Endodermal cell (in vitro differentiated cells): ENCODE results near the gene CCDC144A. TPM values are rescaled to one million over a fixed set of nuclear protein-coding genes. Genes with fewer than 3 reads are reported as not detected.
"Not testable (repeated sequence)": the region's sequence is repeated elsewhere in the genome, so short reads cannot be mapped to it uniquely, and the experiment has no call there.

Experiments
- DNase-seq: peaks from one replicate; pipeline ENCODE4 v3.0.0-alpha.2; 2017
- H3K27ac ChIP-seq: 2 replicates; pipeline ENCODE4 v1.5.1; 2013; ENCODE audit warnings: mild to moderate bottlenecking, low read depth, low read length, moderate library complexity
- H3K27me3 ChIP-seq: 2 replicates; pipeline ENCODE4 v1.6.1; 2013; ENCODE audit warnings: mild to moderate bottlenecking, low read length, moderate library complexity; ENCODE audit not compliant: insufficient read depth, control insufficient read depth, poor library complexity, severe bottlenecking
- H3K36me3 ChIP-seq: 2 replicates; pipeline ENCODE4 v1.7.0; 2013; ENCODE audit warnings: mild to moderate bottlenecking, low read length, moderate library complexity; ENCODE audit not compliant: control insufficient read depth, insufficient read depth
- H3K4me1 ChIP-seq: one replicate; pipeline ENCODE4 v1.7.0; 2013; ENCODE audit warnings: low read length; ENCODE audit not compliant: control insufficient read depth, insufficient read depth
- H3K4me3 ChIP-seq: 2 replicates; pipeline ENCODE4 v1.5.1; 2013; ENCODE audit warnings: mild to moderate bottlenecking, low read length, moderate library complexity
- H3K9ac ChIP-seq: 2 replicates; pipeline ENCODE4 v1.6.1; 2013; ENCODE audit warnings: mild to moderate bottlenecking, low read length, moderate library complexity; ENCODE audit not compliant: poor library complexity, severe bottlenecking; ENCODE audit errors: extremely low read depth
- H3K9me3 ChIP-seq: 2 replicates; pipeline ENCODE4 v1.6.1; 2013; ENCODE audit warnings: mild to moderate bottlenecking, low read length, moderate library complexity; ENCODE audit not compliant: control insufficient read depth
- H3K27ac Mint-ChIP-seq: 2 replicates; pipeline ENCODE4 v1.8.0; 2020; ENCODE audit warnings: mixed read lengths
- H3K27me3 Mint-ChIP-seq: 2 replicates; pipeline ENCODE4 v1.8.0; 2021; ENCODE audit warnings: mild to moderate bottlenecking, mixed read lengths; ENCODE audit not compliant: insufficient read depth
- H3K36me3 Mint-ChIP-seq: 2 replicates; pipeline ENCODE4 v1.8.0; 2020; ENCODE audit warnings: low read depth, mixed read lengths
- H3K4me1 Mint-ChIP-seq: 2 replicates; pipeline ENCODE4 v1.8.0; 2020; ENCODE audit warnings: mixed read lengths
- H3K4me3 Mint-ChIP-seq: 2 replicates; pipeline ENCODE4 v1.8.0; 2020; ENCODE audit warnings: mild to moderate bottlenecking, moderate library complexity, mixed read lengths
- H3K9me3 Mint-ChIP-seq: 2 replicates; pipeline ENCODE4 v1.8.0; 2020; ENCODE audit warnings: mild to moderate bottlenecking, mixed read lengths
- WGBS, 2 experiments: methylation state at CpG; one replicate each; pipeline versions ENCODE4 v1.1.5 to v1.1.7; 2013; ENCODE audit warnings: missing lambda C conversion rate in 2 of 2, mixed read lengths in 1 of 2; ENCODE audit not compliant: insufficient coverage in 1 of 2, insufficient read length in 1 of 2; 5-methylcytosine and 5-hydroxymethylcytosine counted together
- total RNA-seq, 2 donors: library from RNA; stranded (reverse); fragmentation: NEBNext Ultra II Directional in 1 of 2; extraction: Animal tissue kit (Norgen Biotek cat#: 25700) in 1 of 2; gene quantifications; 2 replicates in 1 of 2; 3 replicates in 1 of 2; pipeline ENCODE4 v1.2.1, GENCODE V29; 2021
- TF ChIP-seq, protein P1 (sequence below): fragments of 200-600 bp; sonication (generic); conservative IDR thresholded peaks from 2 replicates; pipeline ENCODE4 v1.5.0; 2021; ENCODE audit warnings: antibody characterized with exemption, mild to moderate bottlenecking

CCDC144A gene
- total RNA-seq, 2 donors from 2014 or later, result 0.81 to 1.3 TPM

GRCh38 chr17:16745492-16746203 lies 55.6 kb downstream of the CCDC144A start:
- 0 to 7% methylated on average over 3 to 12 of the region's 25 CpGs for WGBS, 2 experiments
- not testable (repeated sequence) for H3K27me3 ChIP-seq, H3K9me3 Mint-ChIP-seq, H3K36me3 Mint-ChIP-seq, H3K9me3 ChIP-seq, H3K27ac Mint-ChIP-seq, H3K27ac ChIP-seq, H3K4me3 ChIP-seq, H3K36me3 ChIP-seq, H3K4me1 Mint-ChIP-seq, H3K9ac ChIP-seq, H3K4me1 ChIP-seq
- Mint-ChIP-seq H3K27me3 (peaks cover 37% of the 10 kb centered on the region), H3K4me3 (peak overlapping the region; percentile 45)
- peak; percentile 90 for DNase-seq

GRCh38 chr17:16746571-16746970 lies 56.5 kb downstream of the CCDC144A start:
- not testable (repeated sequence) for H3K4me3 ChIP-seq, H3K9ac ChIP-seq, H3K4me1 ChIP-seq, H3K36me3 ChIP-seq, H3K9me3 ChIP-seq, H3K9me3 Mint-ChIP-seq, H3K27me3 ChIP-seq, H3K27ac Mint-ChIP-seq, H3K36me3 Mint-ChIP-seq, H3K4me1 Mint-ChIP-seq, H3K27ac ChIP-seq
- peak; percentile 71 for DNase-seq
- 5% methylated on average over 7 of the region's 24 CpGs; no CpG with 5 or more reads in 1 of the 2 experiments for WGBS, 2 experiments
- Mint-ChIP-seq H3K27me3 (peaks cover 37% of the 10 kb centered on the region), H3K4me3 (peak overlapping the region; percentile 45)

GRCh38 chr17:16750515-16750914 lies 60.5 kb downstream of the CCDC144A start:
- H3K9ac ChIP-seq, H3K4me3 ChIP-seq, H3K4me1 Mint-ChIP-seq, H3K4me1 ChIP-seq, H3K27me3 ChIP-seq, DNase-seq, H3K36me3 Mint-ChIP-seq, H3K27ac ChIP-seq, H3K4me3 Mint-ChIP-seq, H3K36me3 ChIP-seq, H3K9me3 Mint-ChIP-seq, H3K27ac Mint-ChIP-seq, H3K9me3 ChIP-seq: not testable (repeated sequence)
- H3K27me3 Mint-ChIP-seq, result peaks cover 29% of the 10 kb centered on the region
- WGBS, 2 experiments, result no CpG with 5 or more reads among the region's 3 CpGs

DNA sequence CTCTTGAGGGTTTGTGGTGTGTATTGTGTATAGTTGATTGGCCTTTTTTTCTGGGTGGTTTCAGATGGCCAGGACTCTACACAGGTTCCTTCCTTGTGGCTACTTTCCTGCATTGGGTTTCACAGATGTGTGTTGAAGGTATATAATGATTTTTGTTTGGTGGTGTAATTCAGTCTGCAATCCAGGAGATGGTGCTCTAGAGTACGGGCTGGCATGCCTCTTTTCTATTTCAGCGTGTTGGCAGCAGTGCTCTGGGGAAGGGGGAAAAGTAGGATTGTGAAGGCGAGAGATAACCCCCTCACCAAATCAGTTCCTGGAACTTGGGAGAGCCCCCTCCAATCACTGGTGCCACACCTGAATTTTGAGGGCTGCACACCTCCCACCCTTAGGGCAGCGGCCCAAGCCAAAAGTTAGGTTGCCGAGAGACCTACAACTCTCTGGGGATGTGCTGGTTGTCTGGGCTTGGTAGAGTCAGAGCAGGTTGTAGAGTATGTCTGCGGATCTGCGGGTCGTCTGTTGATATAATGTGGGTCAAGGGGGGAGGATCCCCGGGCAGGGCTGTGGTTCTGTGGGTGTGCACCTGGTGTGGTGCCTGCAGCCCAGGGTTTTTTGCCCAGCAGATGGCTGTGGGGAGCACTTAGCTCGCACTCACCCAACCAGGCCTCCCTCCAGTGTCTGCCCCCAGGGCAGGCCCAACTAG lies 61.3 kb downstream of the CCDC144A start:
- not testable (repeated sequence) for H3K36me3 ChIP-seq, H3K27me3 ChIP-seq, H3K9me3 Mint-ChIP-seq, H3K9me3 ChIP-seq, H3K36me3 Mint-ChIP-seq, H3K4me3 Mint-ChIP-seq, H3K27ac Mint-ChIP-seq, H3K4me1 Mint-ChIP-seq, H3K4me1 ChIP-seq, H3K9ac ChIP-seq, H3K27ac ChIP-seq, H3K4me3 ChIP-seq
- H3K27me3 Mint-ChIP-seq, result peaks cover 20% of the 10 kb centered on the region
- TF ChIP-seq, protein P1, sequence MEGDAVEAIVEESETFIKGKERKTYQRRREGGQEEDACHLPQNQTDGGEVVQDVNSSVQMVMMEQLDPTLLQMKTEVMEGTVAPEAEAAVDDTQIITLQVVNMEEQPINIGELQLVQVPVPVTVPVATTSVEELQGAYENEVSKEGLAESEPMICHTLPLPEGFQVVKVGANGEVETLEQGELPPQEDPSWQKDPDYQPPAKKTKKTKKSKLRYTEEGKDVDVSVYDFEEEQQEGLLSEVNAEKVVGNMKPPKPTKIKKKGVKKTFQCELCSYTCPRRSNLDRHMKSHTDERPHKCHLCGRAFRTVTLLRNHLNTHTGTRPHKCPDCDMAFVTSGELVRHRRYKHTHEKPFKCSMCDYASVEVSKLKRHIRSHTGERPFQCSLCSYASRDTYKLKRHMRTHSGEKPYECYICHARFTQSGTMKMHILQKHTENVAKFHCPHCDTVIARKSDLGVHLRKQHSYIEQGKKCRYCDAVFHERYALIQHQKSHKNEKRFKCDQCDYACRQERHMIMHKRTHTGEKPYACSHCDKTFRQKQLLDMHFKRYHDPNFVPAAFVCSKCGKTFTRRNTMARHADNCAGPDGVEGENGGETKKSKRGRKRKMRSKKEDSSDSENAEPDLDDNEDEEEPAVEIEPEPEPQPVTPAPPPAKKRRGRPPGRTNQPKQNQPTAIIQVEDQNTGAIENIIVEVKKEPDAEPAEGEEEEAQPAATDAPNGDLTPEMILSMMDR, result peak; percentile 71
- WGBS, 2 experiments, result 42 to 80% methylated on average over 1 to 4 of the region's 10 CpGs
- DNase-seq, result peak; percentile 84

DNA sequence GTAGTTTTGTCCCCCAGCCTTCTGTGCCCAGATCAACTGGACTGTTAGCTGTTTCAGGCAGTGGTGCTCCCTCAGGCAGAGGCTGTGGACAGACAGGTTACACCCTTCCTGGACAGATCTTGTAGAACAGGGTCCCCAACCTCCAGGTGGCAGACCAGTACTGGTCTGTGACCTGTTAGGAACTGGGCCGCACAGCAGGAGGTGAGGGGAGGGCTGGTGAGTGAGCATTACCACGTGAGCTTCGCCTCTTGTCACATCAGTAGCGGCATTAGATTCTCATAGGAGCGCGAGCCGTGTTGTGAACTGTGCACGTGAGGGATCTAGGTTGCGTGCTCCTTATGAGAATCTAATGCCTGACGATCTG lies 61.9 kb downstream of the CCDC144A start:
- H3K9ac ChIP-seq, H3K4me3 ChIP-seq, H3K9me3 Mint-ChIP-seq, H3K4me1 Mint-ChIP-seq, H3K4me1 ChIP-seq, H3K36me3 ChIP-seq, H3K27me3 ChIP-seq, H3K4me3 Mint-ChIP-seq, H3K27ac Mint-ChIP-seq, H3K36me3 Mint-ChIP-seq, H3K9me3 ChIP-seq, H3K27ac ChIP-seq: not testable (repeated sequence)
- peak; percentile 53 for DNase-seq
- WGBS, 2 experiments, result 97% methylated on average over 6 of the region's 10 CpGs; no CpG with 5 or more reads in 1 of the 2 experiments
- H3K27me3 Mint-ChIP-seq, result peaks cover 16% of the 10 kb centered on the region

GRCh38 chr17:16757520-16757919 lies 67.5 kb downstream of the CCDC144A start:
- not testable (repeated sequence) for H3K27me3 Mint-ChIP-seq, H3K36me3 ChIP-seq, H3K9ac ChIP-seq, H3K4me1 ChIP-seq, DNase-seq, H3K4me1 Mint-ChIP-seq, H3K4me3 ChIP-seq, H3K27ac ChIP-seq, H3K36me3 Mint-ChIP-seq, H3K27ac Mint-ChIP-seq, H3K4me3 Mint-ChIP-seq, H3K9me3 Mint-ChIP-seq, H3K9me3 ChIP-seq, H3K27me3 ChIP-seq
- no CpG with 5 or more reads among the region's 3 CpGs for WGBS, 2 experiments
